HG02852 (cell line): ENCODE data around the gene MYO5C.
"Not testable (repeated sequence)": the region's sequence is repeated elsewhere in the genome, so short reads cannot be mapped to it uniquely, and the experiment has no call there.

Experiments
- ATAC-seq: cut with Tn5 transposase; IDR thresholded peaks from one replicate; pipeline ENCODE4 v1.9.1; 2021; ENCODE audit warnings: mild to moderate bottlenecking, moderate library complexity; ENCODE audit not compliant: unreplicated experiment

Gene MYO5C

DNA sequence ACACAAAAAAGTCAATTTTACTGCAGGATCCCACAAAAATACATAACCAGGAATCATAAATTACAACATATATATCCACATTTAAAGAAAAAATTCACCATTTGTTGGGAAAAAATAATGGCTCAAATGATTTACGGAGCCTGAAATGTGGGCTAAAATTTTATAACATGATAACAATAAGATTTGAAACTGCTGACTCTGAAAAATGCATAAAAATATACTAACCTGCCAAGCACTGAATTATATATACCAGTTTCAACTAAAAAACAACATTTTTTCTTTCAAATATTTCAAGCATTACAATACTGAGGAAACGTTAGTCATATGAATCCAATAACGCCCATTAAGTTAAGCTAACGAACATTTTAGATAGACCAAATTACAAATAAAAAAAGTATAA is 12.2 kb upstream of the MYO5C start:
- ATAC-seq = no peak

DNA sequence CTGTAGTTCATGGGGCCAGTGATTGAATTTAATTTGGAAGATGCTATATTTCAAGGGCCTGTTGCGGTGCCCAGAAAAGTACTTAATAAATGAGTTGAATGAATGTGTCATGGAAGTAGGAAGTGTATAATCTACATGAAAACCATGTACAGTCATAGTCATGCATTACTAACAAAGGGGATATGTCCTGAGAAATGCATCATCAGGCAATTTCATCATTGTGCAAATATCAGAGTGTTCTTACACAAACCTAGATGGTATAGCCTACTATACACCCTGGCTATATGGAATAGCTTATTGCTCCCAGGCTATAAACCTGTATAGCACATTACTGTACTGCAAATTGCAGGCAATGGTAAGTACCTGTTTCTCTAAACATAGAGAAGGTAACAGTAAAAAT is 10.7 kb upstream of the MYO5C start:
- no peak for ATAC-seq

DNA sequence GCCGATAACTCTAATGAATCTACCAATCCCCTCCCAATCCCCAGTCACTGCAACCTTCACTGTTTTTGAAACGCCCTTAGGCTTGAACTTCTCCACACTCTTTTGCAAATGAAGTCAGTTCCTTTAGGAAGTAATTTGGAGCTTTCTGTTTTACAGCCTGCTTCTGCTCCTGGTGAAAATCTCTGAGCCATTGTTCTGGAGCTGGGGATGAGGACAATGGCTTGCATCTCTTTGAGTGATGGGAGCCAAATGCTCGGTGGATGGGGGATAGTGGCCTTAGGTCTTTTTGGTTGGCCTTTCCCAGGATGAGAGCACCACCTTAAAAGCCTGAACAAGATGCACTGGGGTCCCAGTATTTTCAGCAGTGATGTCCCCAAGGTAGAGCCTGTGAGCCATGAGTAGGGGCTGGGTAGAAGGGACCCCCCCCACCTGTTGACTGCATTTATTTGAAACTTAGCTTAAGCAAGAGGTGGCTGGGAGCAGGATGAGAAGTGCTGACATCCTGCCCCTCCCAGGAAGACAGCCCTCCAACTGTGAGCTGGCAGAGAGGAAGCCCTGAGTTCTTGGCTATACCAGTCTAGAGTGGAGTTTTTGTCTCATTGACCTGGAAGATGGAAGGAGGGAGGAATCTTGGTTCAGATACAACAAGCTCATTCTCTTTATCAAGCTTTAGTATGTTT is 7.6 kb upstream of the MYO5C start:
- no peak for ATAC-seq

DNA sequence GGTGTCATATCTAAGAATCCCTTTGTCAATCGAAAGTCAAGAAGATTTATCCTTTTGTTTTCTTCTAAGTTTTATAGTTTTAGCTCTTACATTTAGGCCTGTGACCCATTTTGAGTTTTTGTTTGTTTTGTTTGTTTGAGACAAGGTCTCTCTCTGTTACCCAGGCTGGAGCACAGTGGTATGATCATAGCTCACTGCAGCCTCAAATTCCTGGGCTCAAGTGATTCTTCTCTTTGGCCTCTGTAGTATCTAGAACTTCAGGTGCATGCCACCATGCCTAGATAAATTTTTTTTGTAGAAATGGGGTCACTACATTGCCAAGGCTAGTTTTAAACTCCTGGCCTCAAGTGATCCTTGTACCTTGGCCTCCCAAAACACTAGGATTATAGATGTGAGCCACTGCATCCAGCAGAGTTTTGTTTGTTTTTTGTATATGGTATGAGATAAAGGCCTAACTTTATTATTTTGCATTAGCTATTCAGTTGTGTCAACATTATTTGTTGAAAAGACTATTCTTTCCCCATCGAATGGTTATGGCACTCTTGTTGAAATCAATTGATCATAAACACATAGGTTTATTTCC is 5.8 kb upstream of the MYO5C start:
- no peak for ATAC-seq

DNA sequence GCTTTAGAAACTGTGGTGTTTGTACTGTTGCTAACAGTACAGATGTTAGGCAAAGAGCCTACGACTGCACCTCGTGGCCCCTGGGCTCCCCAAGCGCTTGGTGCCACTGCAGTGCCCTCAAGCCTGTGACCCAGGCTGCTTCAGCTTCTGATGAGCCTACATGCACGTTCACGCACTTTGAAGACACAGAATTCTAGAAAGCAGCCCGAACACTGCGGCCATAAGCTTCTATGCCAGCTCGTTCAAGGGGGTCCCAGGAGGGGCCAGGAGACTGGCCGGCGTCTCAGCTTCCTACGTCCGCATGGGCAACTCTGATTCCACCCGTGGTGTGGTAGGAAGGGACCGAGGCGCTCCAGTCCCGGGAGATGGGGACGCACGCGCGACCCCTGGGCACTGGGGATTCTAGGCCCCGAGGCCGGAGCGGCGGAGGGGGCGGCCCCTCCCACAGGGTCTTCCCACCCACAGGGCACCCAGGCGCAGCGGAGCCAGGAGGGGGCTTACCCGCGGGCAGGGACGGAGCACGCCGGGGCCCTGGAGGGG is 653 bp downstream of the MYO5C start:
- ATAC-seq = no peak

DNA sequence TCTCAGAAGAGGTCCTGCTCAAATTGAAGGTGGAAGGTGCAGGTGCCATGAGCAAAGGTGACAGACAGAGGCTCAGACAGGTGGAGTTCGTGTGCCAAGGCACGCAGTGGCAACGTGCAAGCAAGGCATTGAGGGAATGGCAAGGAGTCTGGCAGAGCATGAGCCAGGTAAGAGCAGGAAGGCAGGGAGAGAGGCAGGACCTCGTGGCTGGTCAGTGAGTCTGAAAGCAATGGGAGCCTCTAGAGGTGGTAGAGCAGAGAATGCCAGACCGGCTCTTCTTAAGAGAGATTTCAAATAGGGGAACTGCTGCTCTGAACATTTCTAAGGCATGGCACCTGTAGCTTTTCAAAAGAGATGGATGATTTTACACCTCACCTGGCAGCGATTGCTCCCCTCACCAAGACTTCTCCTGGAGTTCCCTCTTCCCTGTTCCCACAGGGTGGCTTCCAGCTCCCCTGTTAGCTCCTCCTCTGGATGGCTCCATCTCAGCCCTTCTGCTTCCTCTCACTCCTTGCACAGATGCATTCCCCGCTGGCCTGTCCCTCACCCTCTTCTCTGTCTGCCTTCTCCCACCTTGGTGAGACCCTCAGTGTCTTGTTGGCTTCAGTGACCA is 2.7 kb downstream of the MYO5C start:
- no peak for ATAC-seq

DNA sequence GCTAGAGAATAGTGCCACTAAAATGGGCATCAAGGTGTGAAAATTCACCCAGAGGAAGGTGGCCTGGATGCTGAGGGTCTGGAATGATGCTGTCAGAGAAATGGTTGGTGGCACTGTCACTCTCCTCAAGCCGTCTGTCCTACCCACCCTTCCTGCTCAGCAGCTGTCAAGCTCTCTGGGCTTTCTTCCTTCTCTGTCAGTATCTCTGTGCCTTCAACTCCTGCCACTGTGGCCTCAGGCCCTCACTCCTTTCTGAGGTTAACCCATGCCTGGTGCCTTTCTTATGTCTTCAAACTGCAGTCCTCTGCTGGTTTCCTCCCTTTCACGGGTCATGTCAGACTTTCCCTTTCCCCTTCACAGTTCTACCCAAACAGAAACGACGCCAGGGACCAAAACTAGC is 4.4 kb downstream of the MYO5C start:
- ATAC-seq = no peak

DNA sequence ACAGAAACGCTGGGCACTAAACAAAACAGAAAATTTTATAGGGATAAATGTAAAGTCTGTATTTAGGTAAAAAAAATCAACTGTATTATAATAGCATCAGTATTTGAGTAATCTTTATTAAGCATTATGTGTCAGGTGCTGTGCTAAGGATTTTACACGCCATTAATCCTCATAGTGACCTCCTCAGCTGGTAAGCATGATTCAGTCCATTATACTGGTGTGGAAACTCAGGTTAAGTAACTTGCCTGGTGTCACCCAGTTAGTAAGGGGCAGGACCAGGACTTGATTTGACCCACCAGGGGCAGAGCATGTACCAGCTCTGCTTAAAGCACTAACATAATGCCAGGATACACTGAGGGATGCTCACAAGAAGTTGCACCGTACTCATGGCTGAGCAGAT is 4.8 kb downstream of the MYO5C start:
- no peak for ATAC-seq

DNA sequence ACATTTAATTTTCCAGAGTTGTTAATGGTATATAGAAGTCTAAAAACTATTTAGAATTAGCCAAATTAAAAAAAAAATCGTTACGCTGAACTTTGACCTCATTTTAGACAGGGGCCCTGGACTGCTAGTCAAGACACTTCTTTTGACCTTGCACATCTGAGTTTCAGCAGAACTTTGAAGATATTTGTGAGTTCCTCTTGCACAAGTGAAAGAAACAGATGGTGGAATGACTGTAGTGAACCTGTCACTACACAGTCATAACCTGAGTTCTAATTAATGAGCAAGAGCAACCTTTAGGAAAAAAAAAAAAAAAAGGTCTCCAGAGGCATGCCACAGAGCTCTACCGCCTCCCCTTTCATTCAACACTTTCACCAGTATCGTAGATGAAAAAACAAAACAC is 5.3 kb downstream of the MYO5C start:
- ATAC-seq = no peak

DNA sequence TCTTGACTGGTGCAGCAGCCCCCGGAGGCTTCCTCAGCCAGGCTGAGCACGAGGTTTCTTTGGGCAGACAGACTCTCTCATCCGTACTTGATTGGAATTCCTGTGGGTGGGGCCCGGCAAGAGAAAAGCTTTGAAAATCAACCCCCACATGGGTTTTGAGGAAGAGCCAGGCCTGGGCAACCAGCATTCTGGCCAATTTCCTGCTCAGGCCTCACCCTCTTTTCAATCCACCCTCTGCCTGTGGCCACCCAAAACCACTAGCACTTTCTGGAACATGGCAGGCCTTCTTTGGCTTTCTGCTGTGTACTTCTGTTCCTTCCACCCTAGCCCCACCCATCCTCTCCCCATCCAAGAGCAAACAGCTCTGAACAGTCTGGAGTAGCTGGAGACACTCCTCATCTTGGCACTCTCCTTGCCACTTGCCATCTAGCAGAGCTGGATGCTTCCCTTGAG is 5.9 kb downstream of the MYO5C start:
- ATAC-seq = no peak

DNA sequence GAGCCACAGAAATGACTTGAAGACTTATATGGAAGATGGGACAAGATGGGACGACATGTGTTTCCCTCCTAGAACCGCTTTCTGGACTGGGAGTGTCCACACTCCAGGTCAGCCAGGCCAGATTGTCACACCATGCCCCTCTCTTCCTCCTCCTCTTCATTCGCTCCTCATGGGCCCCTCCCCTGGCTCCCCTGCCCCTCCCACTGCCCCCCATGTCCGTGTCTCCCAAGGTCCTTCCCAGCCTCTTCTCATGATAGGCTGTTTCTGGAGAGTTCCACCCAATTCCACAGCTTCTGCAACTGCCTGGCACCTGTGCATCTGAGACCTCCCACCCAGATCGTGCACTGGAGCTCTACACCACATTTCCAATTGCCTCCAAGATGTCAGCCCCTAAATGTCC is 6.6 kb downstream of the MYO5C start:
- ATAC-seq = no peak

DNA sequence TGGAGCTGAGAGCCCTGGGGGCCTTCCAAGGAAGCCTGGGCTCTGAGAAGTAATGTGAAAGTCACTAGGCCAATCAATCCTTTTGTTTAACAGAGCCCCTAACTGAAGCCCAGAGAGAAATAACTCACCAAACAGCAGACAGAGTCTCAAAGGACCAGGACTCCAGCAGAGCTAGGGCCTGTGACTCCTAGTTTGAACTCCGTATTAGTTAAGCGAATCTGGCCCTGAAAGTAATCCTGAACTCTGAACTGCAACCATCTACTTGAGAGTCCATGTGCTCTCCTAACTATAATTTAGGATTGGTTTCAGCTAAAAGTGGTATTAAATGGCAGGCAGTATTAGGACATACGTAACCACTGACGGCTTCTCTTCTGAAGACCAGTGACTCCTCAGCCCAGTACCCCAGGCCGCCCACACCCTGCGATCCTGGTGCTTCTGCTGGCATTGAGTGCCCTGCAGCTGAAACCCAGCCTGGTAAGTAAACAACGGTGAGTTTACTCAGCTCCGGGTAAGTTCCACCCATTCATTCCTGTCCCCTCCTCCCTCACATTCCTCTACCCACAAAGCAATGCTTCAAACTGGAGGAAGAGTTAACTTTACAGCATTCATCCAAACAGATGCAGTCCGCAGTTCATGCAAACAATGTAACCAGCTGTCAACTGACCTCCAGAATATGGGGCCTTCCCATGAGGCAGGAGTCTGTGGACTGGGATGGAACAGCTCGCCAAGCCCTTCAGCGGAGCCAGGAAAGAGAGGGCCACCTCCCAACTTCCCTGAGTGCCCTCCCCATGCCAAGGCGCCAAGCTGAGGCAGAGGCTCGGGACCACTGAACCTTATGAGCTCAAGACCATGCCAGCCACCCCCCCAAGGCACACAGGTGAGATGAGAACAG is 7.3 kb downstream of the MYO5C start:
- ATAC-seq = no peak

DNA sequence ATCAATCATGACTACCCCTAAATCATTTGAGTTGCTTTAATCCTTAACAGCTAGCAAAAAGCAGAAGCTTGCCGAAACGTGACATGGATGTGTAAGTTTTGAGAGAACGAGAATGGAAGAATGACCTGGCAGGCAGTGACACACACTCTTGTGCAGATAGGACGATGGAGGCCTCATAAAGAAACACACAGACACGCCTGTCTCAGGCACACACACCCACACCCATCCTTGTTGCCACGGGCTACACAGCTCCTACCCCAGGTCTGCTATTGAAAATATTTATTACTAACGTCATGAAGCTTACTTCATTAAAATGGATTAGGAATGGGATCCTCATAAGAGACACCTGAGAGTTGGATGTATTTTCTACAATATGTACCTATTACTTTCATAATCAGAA is 8.5 kb downstream of the MYO5C start:
- ATAC-seq = no peak

DNA sequence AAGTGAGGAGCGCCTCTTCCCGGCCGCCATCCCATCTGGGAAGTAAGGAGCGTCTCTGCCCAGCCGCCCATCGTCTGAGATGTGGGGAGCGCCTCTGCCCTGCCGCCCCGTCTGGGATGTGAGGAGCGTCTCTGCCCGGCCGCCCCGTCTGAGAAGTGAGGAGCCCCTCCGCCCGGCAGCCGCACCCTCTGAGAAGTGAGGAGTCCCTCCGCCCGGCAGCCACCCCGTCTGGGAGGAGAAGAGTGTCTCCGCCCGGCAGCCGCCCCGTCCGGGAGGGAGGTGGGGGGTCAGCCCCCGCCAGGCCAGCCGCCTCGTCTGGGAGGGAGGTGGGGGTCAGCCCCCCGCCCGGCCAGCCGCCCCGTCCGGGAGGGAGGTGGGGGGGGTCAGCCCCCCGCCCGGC is 9.7 kb downstream of the MYO5C start:
- not testable (repeated sequence) for ATAC-seq

DNA sequence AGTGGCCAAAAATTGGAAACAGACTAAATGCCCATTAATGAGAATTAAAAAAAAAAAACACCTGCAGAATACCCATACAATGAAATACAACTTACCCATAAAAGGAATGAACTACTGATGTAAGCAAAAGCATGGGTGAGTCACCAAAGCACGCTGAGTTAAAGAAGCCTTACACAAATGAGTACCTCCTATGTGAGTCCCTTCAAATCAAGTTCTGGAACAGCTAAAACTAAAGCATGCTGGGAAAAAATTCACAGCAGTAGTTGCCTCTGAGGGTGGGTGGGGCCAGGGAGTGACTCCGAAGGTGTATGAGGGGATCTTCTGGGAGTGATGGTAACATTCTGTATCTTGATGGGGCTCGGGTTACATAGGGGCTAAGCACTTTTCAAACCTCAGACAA is 11.4 kb downstream of the MYO5C start:
- ATAC-seq = no peak

DNA sequence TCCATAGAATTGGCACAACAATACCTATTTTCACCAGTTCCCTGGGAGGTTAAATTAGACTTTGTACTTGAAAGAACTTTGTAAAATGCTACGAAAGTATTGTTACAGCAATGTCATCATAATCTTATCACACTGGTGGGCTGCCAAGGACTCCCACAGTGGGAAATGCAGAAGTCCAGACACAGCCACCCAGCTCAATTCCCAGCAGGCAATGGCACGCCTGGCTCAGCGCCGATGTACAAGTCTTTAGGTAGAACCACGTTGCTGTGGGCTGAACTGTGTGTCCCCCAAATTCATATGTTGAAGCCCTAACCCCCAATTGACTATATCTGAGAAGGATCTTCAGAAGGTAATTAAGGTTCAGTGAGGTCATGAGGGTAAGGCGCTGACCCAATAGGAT is 12.3 kb downstream of the MYO5C start:
- no peak for ATAC-seq

DNA sequence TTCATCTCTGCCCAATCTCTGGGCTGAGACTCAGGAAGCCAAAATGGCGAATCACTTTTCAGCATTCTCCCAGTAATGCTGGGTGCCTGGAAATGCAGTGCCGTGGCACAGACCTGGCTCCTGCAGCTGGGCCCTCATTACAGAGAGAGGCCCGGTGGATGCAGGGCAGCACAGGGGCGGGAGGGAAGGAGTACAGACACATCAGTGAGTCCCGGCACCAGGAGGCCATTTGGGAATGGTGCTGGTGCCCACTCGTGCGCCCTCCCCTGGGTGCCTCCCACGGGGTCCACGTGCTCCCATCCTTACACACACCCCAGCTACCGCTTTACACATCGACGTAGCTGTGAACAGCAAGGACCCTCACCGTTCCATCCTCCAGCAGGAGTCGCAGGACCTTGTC is 13.2 kb downstream of the MYO5C start:
- ATAC-seq = no peak

DNA sequence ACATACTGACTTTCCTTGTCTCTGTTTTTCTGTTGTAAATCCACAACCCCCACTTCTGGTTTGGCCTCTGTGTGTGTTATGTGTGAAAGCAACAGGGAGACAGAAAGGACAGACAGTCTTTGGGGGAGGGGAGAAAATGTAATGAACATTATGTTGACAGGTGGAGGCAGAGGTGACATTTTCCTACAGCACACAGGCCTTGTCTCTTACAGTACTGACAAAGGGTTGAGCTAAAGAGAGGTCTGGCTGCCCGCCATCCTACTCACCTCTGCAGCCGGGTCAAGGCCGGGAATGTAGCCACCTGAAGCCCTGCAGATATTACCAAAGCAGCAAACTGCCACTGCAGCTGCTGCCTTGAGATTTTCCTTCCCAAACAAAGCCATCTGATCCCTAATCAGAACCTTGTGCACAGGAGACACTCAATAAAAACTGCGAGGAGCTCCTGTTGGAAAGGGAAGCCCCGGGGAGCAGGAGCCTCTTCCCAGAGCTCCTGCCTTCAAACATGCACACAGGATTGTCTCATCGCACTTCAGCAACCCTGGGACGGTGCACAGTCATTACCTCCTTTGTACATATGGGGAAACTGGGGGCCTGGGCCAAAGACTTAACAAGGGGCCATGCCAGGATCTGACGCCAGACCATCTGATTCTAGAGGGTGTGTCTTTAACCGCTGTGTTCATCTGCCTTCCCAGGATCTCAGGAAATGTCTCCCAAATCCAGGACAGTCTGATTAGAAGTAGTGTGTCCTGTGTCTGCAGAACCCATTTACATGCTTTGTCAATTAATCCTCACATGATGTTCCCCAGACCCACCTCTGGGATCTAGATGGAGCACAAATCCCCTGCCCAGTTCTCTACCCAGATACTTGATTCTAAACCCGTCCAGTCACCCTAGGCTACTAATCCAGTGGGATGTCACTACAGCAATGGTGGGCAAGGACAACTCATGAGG is 14.2 kb downstream of the MYO5C start:
- no peak for ATAC-seq

DNA sequence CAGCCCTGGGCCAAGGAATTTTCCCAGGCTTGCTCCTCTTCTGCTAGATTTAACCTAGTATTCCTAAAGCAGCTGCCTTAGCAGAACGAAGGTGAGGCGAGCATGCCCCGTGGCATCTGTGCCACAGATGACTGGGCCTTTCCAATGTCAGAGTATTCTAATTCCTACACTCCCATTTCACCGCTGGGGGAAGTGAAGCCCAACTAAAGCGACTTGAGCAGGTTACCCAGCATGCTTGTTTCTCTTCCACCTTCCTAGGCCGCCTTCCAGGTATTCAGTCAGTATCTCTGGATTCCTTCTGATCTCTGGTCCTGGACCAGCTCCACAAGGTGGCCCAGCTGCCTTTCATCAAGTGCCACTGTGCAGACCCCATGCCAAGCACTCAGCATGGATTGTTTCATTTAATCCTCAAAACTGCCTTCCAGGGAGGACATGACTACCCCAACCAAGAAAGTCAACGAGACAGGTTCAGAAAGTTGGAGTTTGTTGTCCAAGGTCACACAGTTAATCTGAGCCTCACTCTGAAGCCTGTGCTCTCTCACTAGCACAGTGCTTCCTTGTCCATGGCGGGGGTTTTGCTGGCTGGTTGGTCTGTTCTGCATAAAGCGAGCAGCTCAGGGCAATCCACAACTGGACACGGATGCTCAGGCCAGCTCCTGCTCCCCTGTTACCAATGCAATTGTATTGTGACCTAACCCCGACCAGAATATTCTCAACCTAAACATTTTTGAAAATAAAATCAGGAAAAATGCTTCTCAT is 15.1 kb downstream of the MYO5C start:
- no peak for ATAC-seq
